Esophagus mucosa (tissue), 1 donor: Measurements from ENCODE around the gene NSDHL. TPM values are rescaled to one million over a fixed set of nuclear protein-coding genes. Genes with fewer than 3 reads are reported as not detected.
"Not testable (repeated sequence)": the region's sequence is repeated elsewhere in the genome, so short reads cannot be mapped to it uniquely, and the experiment has no call there.

Source experiments
- ATAC-seq: fragments of 200-7000 bp; cut with Tn5 transposase; one replicate; pipeline ENCODE4 v1.9.1; 2020
- total RNA-seq: library from RNA; stranded (reverse); gene quantifications from one replicate; pipeline ENCODE4 v1.2.4, GENCODE V29; 2023
- donor health status: DM: yes; HTN: yes; CAD: no.

Gene NSDHL
- 47.4 TPM for total RNA-seq

GRCh38 chrX:152830312-152831305, at the start of gene NSDHL, which contains the start of gene CETN2:
NSDHL (plus strand) TSS chrX:152831063; CDS start chrX:152846325, 15,262 bp downstream.
CETN2 (minus strand) TSS chrX:152830757; CDS start chrX:152830710, 47 bp downstream.
- ATAC-seq, result peak; percentile 99

GRCh38 chrX:152787062-152787461, 43.8 kb upstream of the NSDHL start:
- ATAC-seq, result peak; percentile 39

- no peak for ATAC-seq
Observed at GRCh38 chrX:152798945-152799344, 31.9 kb upstream of the NSDHL start.

GRCh38 chrX:152806035-152806434, 24.8 kb upstream of the NSDHL start:
- ATAC-seq, result no peak

- ATAC-seq, result no peak
Observed at GRCh38 chrX:152810403-152810802, 20.5 kb upstream of the NSDHL start.

GRCh38 chrX:152813206-152813605, 17.7 kb upstream of the NSDHL start:
- no peak for ATAC-seq

- ATAC-seq, result no peak
Observed at GRCh38 chrX:152814048-152814447, 16.8 kb upstream of the NSDHL start.

GRCh38 chrX:152817078-152817764, 13.6 kb upstream of the NSDHL start:
- no peak for ATAC-seq

- no peak for ATAC-seq
Observed at GRCh38 chrX:152818356-152818755, 12.5 kb upstream of the NSDHL start.

- ATAC-seq, result no peak
Observed at GRCh38 chrX:152819266-152819665, 11.6 kb upstream of the NSDHL start.

GRCh38 chrX:152819732-152820131, 11.1 kb upstream of the NSDHL start:
- ATAC-seq, result no peak

- peak; percentile 49 for ATAC-seq
Observed at GRCh38 chrX:152821145-152821765, 9.6 kb upstream of the NSDHL start.

- ATAC-seq, result peak; percentile 20
Observed at GRCh38 chrX:152822383-152823086, 8.3 kb upstream of the NSDHL start.

- ATAC-seq, result no peak
Observed at GRCh38 chrX:152823657-152824056, 7.2 kb upstream of the NSDHL start.

- peak; percentile 81 for ATAC-seq
Observed at GRCh38 chrX:152824841-152825374, 6.0 kb upstream of the NSDHL start.

GRCh38 chrX:152831391-152831790, 528 bp downstream of the NSDHL start:
- no peak for ATAC-seq

- no peak for ATAC-seq
Observed at GRCh38 chrX:152832520-152832919, 1.7 kb downstream of the NSDHL start.

GRCh38 chrX:152833378-152833777, 2.5 kb downstream of the NSDHL start:
- ATAC-seq, result no peak

GRCh38 chrX:152835470-152835869, 4.6 kb downstream of the NSDHL start:
- ATAC-seq, result not testable (repeated sequence)

- no peak for ATAC-seq
Observed at GRCh38 chrX:152842772-152843338, 12.0 kb downstream of the NSDHL start.

- ATAC-seq, result no peak
Observed at GRCh38 chrX:152843852-152844251, 13.0 kb downstream of the NSDHL start.

GRCh38 chrX:152844256-152844655, 13.4 kb downstream of the NSDHL start:
- ATAC-seq, result peak; percentile 10
